ENCODE results near the gene GABBR2.

GABBR2 gene

DNA sequence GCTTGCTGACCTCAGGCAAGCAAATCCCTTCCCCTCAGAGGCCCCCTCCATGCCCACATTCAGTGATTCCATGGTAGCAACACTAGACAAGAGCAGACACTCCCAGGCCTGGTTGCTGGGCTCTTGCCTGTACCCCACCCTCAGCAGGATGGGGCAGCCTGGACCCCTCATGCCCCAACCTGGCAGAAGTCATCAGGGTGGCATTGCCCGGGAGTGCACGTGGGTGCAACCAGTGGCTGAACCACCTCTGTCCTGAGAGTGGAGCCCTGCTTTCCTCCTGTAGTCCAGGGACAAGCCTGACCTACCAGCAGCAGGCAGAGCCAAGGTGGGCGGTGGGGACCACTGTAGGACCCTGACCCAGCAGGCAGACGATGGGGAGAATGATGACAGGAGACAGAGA, 387.5 kb downstream of the GABBR2 start:
- no peak for DNase-seq (ENCODE audit: low read depth in 2 of 2)

DNA sequence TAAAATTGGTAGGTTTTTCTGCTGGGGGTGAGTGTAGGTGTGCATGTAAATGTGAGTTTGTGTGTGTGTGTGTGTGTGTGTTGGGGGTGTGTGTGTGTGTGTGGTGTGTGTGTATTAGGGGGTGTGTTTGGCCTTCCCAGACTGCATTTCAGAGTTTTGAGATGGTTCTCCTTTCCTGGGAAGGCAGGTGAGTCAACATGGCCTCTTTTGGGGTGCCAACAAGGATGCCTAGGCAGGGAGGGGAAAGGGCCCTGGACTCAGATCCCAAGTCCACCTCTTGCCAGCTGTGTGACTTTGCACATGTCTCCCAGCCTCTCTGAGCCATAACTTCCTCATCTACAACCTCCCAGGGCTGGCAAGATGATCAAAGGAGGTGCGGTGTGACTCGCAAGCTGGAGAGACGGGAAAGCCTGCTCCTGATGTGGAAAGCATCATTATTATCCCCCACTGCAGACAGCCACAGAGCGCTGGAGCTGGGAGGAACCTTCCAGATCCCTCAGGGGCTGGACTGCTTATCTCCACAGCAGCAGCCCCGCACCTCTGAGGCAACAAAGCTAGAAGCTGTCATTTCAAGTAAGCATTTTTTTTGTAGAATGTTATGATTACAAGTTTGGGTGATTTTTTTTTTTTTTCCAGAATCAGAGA, 389.8 kb downstream of the GABBR2 start:
- no peak for DNase-seq (ENCODE audit: low read depth in 2 of 2)

DNA sequence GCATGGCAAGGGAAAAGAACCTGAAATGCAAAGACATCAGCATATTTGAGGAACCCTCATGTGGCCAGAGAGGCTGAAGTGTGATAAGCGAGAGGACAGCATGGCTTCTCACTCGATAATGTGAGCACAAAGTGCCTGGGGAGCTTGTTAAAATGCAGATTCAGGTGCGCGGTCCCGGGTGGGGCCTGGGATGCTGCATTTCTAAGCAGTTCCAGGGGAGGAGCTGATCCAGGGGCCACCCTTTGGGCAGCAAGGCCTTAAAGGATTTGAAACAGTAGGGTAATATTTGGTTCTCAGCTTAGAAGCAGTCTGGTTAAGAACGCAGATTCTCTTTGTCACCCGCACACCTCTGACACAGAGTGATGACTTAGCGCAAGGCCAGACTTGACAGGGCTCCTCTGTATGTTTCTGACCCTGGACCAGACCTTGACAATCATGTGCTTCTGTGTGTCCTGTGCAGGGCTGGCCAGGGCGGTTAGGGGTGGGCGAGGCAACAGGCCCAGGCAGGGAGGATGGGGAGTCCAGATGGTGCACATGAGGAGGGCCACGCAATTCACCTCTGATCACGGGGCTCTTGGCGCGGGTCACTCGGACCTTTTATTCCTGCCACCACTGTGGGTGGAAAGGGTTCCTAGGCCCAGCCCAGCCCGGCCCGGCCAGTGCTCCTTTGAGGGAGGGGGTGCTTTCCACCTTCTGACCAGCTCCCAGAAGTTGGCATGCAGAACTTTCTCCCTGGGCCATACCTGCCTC, 390.5 kb downstream of the GABBR2 start:
- DNase-seq (ENCODE audit: low read depth in 2 of 2), result no peak

DNA sequence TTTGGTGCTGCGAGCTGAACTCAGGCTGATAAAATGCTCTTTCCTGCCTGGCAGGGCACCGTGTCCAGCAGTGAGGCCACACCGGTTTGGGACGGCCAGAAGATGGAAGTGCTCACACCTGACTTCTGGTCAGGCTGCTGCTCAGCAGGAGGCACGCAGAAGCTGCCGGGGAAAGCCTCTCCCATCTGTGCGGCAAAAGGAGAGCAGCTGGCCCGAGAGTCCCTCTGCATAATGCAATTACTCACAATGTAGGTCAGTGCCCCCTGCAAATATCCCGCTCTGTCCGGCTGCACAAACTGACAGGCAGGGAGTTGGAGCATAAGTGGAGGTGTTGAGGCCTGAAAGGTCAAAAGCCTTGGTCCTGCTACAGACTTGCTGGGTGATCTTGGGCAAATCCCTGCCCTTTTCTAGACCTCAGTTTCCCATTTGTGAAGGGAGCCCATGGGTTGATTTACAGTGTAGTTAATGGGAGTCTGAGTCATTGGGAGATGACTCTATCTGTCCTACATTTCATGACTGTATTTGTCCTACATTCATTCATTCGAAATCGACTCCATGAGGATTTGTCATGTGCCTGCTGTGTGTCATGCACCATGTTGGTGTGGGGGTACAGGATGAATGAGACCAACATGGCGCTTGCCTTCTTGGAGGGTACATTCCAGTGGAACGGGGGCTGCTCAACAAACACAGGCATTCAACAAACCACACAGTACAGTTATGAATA, 391.4 kb downstream of the GABBR2 start:
- no peak for DNase-seq (ENCODE audit: low read depth in 2 of 2)

DNA sequence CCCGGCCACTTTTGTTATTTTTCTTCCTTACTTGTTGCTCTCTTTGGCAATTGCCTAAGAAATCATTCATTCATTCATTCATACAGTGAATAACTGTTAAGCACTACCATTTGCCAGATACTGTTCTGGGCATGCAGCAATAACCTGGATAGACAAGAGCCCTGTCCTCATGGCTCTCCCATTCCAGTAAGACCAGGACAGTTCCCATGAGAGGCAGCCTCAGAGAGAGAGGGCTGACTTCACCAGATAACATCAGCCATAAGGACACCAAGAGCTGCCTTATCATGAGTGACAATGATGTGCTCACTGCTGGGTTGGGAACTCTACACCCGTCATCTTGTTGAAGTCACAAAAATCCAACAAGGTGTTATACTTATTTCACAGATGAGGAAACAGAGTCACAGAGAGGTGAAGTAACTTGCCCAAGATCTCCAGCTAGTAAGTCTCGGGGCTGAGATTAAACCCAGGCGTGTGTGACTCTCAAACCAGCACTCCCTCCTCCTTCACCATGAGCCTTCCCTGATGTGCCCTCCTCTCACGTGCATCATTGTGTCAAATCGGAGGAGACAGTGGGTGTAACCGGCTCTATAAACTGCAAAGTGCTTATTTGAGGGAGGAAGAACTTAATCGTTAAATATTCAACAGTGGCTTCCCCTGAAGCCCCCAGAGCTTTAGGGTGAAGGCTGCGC, 392.1 kb downstream of the GABBR2 start:
- no peak for DNase-seq (ENCODE audit: low read depth in 2 of 2)

DNA sequence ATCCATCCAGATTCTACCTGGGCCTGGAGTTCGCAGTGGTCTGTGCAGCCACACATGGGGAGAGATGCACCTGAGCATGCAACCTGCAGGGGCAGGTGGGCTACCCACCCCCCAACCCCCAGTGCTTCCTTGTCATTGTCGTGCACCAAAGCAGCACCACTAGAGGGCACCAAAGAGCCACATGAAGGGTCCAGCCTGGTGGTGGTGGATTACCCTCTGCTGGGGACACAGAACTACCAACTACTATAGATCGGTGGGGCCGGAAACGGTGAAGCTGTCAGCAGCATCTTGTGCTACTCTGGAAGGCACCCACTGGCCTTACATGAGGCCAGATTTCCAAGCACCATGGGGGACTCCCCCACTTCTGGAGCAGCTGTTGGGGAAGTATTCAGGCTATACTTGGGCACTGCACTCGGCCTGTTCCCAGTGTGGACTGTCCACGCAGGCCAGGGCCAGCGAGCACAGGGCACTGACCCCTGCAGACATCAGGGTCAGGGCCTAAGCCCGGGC, 393.1 kb downstream of the GABBR2 start:
- DNase-seq (ENCODE audit: low read depth in 2 of 2), result peak; percentile 70 to 79

DNA sequence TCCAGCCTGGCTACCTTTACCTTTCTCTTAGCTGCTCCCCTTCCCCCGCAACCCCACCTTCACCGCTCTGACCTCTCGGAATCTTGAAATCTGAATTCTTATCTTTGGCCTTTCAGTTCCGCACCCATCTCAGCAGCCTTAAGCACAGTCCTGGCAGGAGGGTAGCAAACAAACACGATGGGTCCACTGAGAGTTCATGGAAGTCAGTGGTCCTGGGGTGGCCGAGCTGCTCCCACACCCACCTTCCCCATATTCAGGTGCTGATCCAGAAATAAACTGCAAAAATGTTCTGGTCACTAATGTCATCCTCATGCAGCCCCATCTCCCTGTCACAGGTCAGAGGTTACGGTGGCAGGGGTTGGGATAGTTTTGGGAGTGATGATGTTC, 393.7 kb downstream of the GABBR2 start:
- DNase-seq (ENCODE audit: low read depth in 2 of 2), result no peak

DNA sequence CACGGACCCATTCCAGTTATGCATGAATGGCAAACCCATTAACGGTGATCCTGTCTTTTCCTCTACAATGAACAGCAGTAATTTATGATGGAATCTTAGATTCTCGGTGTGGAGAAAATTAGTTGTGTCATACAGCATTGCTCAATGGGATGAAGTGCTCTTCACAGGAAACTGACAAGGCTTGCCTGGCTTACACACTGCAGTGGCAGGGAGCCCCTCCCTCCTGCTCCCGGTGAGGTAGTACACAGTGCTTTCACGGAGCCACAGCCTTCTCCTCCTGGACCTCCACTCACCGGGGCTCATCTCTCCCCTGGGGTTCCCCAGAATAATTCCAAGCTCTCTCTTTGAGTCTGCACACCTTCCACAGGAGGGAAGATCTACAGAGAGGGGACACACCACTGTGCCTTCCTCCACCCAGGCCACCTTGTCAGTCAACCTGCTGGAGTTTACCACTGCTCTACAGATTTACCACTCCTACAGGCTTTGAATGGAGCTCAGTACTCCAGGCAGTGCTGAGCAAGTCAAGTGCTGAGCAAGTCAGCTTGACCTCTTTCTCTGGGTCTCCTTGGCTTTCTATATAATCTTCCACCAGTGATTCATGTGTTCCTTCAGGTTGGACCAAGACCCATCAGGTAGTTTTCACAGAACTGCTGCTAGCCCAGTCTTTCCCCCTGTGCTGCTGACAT, 394.2 kb downstream of the GABBR2 start:
- DNase-seq (ENCODE audit: low read depth in 2 of 2), result no peak

DNA sequence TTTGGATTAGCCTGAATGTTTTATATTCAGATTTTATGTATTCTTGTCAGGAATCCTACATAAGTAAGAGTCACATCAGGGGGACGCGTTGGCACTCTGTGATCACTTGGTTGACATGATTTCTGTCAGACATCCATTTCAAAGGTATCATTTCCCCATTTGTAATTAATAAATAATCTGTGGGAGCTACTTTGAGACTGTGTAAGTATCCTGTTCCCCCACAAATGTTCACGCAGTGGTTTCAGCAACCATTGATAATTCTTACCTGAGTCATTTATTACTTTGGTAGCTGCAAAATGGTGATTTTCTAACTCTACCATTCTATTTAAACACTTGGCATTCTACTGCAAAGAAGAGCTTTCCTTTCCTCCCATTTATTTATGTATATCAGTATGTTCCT, 396.4 kb downstream of the GABBR2 start:
- no peak for DNase-seq (ENCODE audit: low read depth in 2 of 2)

DNA sequence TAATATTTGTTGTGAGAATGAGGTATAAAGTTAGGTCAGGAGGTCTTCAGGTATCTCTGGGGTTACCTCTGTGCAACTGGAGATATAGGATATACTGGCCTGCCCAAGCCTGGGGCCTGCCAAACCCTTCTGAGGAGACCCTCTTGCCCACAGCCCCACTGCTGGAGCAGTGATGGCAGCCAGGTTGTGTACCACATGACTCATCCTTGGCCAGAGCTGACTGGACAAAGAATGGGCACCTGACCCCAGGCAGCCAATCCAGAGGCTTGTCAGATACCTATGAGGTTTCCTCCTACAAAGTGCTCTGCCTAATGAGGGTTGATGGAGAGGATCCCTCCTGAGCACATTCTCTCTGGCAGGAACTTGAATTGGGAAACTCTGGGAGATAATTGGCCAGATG, 397.2 kb downstream of the GABBR2 start:
- DNase-seq (ENCODE audit: low read depth in 2 of 2), result no peak

DNA sequence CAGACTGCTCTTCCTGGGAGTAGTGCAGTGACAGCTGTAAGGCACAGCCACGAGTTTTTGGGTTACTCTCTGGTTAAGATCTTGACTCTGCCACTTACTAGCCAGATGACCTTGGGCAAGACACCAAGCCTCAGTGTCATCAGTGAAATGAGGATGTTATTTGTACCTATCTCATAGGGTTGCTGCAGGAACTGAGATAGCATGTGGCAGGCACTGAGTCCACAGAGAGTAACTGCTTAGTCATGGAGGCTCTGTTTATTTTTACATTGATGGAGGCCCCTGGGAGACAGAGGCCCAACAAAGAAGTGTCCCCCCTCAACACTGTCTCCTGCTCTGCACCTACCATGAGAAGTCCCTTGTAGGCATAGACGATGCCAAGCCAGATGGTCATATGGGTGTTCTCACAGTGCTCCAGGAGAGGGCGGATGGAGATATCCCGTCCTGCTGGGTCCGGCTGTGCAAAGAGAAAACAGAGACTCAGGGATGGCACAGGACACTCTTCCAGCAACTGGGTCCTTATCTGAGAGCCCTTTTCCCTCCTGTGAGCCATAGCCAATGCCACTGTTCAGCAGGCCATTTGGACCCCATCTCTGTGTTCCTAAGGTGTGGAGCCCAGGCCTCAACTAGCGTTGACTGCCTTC, 397.9 kb downstream of the GABBR2 start:
- no peak for DNase-seq (ENCODE audit: low read depth in 2 of 2)

DNA sequence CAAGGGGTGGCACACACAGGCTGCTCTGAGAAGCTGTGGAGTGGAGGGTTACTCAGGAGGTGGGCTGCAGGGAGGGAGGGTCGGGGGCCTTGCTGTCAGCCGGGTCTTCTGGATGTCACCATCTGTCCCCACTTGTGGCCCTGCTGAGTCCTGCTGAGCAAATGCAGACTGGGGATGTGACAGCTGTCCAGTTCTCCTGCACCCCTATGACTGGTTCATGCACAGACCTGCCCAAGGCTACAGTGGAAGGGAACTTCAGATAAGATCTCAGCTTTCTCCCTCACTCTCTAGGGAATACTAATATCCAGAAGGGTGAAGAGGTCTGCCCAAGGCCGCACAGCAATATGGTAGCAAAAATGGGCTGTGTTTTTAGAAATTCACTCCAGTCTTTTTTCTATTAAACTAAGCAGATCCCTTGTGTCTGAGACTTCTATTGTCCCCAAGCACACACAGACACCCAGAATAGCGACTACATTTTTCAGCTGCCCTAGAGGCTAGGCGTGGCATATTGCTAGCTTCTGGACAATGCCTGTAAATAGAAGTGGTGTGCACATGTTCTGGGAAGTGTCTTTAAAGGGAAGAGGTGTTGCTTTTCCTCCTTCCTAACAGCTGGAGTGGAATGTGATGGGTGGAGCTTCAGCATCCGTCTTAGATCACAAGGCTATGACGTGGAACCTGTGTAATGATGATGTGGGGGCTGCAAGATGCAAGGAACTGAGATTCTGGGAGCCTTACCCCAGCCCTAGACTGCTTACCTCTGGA, 402.2 kb downstream of the GABBR2 start:
- DNase-seq (ENCODE audit: low read depth in 2 of 2), result no peak

DNA sequence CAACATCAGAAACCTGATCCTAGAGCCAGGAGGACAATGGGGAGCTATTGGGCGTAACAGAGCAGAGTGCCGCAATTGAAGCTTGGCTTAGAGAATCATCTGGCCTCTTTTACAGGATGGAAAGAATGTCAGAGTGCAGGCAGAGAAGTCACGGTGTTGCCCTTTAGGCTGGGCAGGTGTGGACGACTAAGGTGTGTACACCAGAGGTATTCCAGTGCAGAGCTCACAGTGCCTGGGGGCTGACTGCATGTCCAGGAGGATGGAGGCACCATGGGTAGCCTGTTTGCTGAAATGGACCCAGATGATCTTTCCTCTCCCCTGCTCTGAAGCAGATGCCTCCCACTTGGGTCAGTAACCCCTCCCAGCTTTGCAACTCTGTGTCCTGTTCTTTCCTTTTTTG, 404.4 kb downstream of the GABBR2 start:
- DNase-seq (ENCODE audit: low read depth in 2 of 2), result no peak

DNA sequence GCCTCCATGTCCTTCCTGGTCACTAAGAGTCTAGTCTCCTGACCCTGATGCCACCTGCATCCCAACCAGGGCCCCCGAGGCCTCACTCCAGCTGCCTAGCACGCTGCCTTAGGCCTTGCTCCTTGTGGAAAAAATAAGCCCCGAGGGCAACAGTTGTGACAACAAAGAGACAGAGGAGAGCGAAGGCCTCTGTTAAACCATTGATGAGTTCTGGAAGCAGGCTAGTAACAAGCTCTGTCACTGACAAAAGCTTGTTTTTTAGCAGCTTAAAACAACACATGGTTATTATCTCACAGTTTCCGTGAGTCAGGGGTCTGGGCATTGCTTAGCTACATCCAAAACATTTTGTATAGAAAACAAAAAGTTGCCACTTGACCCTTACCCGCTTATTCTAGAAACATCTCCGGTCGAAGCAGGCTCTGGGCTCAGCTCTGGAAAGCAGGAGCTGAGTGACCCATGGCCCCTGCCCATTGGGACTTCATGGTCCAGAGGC, 405.1 kb downstream of the GABBR2 start:
- DNase-seq (ENCODE audit: low read depth in 2 of 2), result no peak

DNA sequence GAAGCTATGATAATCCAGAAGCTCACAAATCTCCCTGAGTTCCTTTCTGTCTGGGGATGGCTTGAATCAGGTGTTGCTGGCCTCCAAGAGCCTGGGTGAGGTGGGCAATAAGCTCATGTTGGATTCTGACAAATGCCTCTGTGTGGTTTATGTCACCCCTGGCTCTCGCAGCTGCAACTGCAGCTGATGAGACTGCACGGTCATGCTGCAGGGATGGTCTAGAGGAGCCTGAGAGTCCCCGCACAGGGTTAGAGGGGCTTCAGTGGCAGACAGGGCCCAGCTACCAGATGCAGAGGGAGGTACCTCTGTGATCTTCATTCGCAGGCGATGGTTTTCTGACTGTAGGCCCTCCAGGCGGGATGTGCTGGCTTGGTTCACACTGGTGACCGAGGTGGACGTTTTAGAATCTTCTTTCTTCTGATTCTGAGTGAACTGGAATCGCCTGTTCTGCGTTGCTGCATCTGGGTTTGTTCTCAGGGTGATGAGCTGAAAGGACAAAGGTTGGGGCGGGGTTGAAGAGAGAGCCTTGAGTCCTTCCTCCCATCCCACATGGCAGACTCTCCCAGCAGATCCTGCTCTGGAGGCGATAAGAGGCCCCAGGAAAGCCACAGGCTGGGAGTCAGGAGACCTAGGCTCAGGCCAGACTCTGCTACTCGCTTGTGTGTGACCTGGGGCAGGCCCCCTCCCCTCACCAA, 405.6 kb downstream of the GABBR2 start:
- no peak for DNase-seq (ENCODE audit: low read depth in 2 of 2)

DNA sequence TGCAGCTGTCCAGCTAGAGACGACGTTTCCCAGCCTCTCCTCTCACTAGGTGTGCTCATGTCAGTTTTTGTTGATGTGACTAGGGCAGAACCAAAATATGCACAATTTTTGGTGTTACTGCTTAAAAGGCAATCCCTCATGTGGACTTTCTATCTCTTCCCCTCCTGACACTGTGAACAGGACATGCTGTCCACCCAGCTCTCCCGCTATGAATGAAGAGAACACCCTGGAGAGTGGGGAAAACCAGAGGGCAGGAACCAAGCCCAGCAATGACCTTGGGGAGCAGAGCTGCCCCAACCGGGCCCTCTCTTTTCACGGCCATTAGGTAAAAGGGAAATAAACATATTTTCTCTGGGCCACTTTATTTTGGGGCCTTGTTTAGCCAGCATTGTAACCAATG, 406.6 kb downstream of the GABBR2 start:
- no peak for DNase-seq (ENCODE audit: low read depth in 2 of 2)

DNA sequence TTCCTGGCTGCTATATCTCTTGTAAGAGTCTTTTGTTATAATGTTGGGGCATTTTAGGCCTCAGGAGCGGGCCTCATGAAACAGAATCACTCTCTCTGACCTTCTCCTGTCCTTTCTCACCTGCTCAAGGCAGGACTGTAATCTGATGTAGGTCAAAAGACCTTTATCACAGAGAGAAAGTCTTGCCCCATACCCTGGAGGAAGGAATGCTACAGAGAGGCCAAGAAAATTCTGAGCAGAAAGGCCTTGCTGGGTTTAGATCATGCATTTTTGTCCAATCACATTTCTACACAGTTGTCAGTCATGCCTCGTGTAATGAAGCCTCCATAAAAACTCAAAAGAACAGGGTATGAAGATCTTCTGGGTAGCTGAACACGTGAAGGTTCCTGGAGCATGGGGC, 408.1 kb downstream of the GABBR2 start:
- DNase-seq (ENCODE audit: low read depth in 2 of 2), result no peak

DNA sequence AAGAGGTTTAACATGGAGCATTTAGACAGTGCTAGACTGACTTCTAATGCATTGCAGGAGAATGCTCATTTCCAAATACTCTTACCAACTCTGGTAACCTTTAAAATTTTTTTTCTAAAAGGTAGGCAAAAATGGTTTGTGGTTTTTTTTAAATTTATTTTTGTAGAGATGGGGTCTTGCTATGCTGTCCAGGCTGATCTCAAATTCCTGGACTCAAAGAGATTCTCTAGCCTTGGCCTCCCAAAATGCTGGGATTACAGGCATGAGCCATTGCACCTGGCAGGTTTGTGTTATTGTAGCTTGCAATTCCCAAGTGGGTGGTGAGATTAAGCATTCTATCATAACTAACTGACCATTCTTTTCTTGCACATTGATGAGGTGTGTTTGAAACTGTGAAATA, 410.3 kb downstream of the GABBR2 start:
- DNase-seq (ENCODE audit: low read depth in 2 of 2), result no peak

DNA sequence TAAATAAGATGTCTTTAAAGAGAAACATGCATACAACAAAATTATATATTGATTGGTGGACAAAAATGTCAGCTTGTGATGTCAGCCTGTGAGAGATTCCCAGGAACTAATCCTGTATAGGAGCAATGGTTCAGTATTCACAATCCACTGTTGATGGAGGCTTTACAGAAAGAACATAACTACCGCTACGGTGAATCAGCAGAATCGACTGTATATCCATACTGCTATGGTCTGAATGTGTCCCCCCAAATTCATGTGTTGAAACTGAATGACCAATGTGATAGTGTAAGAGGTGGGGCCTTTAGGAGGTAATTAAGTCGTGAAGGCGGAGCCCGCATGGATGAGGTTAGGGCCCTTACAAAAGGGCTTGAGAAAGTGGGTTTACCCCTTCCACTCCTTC, 412.9 kb downstream of the GABBR2 start:
- DNase-seq (ENCODE audit: low read depth in 2 of 2), result no peak

DNA sequence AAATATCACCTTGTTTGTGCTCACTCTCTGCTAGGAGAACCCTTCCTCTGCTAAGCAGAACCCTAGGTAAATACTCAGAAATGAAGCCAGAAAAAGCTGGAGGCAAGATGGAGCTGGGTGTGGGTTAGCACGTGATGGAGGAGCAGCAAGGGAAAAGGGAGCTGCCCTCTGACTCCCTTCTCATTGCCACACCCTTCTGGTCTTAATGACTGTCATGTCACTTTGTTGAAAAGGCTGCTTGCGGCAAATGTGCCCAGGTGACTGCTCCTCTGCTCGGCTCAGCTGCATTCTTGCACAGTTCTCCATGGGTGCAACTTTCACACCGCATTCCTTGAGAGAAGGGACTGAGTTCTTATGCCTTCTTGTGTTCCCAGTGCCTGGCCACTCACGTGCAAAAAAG, 416.9 kb downstream of the GABBR2 start:
- no peak for DNase-seq (ENCODE audit: low read depth in 2 of 2)
